M059J (cell line): ENCODE results near the gene TSPAN18. TPM values are rescaled to one million over a fixed set of nuclear protein-coding genes. Genes with fewer than 3 reads are reported as not detected.

Experiments used
- DNase-seq: peaks from one replicate; pipeline ENCODE4 v3.0.0-alpha.2; 2012; ENCODE audit warnings: low read depth
- total RNA-seq: library from RNA; depleted of rRNA; stranded (reverse); fragments of >200 nt; shearing (Covaris generic); gene quantifications from 2 replicates; pipeline ENCODE4 v1.2.3, GENCODE V29; 2014

The TSPAN18 gene
- total RNA-seq, 1 experiment from 2014 or later = 1.1 TPM

DNA sequence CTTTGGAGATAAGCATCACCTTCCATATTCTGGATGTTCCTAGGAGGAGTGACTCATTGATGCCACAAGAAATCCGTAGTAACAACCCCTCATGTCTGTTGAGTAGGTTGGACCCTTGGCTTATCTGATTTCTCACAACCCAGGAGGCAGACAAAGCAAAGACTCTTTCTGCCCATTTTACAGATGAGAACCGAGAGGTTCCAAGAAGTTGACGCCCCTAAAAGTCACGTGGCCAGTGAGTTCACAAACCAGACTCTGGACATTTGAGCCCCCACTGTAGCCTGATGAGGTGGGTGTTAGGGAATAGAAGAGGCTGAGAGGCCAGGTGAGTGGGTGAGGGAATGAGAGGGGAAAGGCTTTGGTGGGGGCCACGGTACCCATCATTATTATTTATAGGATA, 70.3 kb downstream of the TSPAN18 start:
- no peak for DNase-seq

DNA sequence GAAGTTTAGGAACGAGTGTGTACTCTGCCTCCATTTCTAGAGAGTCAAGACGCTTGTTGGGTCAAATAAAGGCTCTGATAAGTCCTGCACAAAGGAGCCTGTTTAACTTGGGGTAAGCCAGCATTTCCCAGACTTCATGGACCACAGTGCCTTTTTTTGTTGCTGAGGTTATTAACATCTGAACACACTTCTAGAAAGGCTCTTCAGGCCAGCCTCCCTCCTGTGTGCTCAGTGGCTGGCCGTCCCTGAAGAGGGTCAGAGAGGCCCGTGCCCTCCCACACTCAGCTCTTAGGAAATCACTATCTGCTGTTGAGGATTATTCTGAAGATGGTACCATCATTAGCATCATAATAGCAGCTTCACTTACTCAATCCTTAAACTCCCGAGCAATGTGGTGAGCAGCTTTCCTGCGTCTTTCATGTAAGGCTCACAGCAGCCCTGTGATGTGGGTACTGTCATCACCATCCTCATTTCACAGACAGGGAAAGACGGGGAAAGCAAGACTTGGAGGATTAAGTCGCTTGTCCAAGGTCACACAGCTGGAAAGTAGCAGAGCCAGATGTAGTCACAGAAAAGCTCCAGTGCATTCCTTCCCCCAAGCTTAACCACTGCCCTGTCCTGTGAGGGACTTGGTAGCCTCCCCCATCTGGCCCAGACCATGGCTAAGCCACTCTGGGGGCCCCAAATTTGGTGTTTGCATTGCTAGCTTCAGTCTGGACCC, 71.3 kb downstream of the TSPAN18 start:
- no peak for DNase-seq

DNA sequence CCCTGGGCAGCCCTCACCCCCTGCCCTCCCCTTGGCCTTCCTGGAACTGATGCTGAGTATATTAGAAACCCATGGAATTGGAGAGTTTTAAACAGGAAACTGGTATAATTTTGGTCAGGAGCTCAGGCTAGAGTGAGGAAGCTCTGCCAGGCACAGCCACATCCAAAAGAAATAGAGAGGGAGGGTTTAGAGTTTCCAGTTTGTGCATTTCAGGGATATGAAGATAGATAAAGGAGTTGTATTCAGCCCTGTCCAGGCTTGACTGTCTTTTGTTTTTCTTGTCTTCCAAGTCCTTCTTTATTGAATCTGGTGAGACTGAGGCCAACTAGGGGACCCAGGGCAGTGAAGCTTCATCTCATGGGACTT, 71.8 kb downstream of the TSPAN18 start:
- no peak for DNase-seq

DNA sequence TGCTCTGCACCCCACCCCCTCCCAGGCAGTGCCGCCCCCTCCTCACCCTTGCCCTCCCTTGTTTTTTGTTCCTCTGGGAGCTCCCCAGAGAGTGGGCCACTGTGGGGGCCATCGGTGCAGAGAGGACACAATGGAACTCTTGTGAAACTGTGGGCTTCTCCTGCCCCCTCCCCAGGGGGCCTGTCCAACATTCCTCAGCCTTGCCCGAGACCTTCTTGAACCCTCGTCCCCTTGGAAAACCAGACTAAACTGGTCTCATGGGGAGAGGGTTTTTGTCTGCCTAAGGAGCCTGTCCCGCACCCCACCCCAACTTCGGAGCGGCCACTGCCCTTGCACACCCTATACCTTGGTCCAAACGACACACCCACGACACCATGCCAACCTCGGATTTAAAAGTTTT, 72.2 kb downstream of the TSPAN18 start:
- DNase-seq = no peak

DNA sequence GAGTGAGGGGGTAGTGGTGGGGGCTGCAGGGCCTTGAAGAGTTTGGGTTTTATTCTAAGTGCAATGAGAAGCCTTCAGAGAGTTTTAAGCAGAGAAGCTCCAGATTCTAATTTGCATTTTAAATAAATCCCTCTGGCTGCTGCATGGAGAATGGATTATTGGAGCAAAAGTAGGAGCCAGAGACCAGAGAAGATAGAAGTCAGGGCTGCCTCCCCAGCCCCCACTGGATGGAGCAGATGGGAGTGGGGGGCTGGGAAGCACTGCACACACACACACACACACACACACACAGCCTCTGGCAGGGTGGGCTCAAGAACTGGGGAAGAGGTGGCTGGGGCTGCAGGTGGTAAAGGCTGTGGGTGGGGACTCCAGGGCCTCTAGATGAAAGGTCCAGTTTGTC, 75.6 kb downstream of the TSPAN18 start:
- no peak for DNase-seq

DNA sequence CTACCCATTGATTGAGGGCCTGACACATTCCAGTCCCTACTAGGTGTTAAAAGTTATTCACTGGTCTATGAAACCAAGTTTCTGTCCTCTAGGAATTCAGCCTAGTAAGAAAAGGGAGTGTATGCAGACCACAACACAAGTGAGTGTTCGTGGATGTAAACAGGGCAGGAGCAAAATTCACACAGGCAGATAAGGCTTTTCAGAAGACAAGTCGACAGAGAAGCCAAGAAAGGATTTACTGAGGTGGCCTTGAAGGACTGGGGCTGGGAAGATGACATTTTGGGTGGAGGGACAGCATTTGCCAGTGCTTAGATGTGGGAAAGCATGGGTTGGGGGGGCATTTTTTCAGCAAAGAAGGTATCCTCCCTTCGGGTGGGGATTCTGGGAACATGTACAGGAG, 76.2 kb downstream of the TSPAN18 start:
- no peak for DNase-seq

DNA sequence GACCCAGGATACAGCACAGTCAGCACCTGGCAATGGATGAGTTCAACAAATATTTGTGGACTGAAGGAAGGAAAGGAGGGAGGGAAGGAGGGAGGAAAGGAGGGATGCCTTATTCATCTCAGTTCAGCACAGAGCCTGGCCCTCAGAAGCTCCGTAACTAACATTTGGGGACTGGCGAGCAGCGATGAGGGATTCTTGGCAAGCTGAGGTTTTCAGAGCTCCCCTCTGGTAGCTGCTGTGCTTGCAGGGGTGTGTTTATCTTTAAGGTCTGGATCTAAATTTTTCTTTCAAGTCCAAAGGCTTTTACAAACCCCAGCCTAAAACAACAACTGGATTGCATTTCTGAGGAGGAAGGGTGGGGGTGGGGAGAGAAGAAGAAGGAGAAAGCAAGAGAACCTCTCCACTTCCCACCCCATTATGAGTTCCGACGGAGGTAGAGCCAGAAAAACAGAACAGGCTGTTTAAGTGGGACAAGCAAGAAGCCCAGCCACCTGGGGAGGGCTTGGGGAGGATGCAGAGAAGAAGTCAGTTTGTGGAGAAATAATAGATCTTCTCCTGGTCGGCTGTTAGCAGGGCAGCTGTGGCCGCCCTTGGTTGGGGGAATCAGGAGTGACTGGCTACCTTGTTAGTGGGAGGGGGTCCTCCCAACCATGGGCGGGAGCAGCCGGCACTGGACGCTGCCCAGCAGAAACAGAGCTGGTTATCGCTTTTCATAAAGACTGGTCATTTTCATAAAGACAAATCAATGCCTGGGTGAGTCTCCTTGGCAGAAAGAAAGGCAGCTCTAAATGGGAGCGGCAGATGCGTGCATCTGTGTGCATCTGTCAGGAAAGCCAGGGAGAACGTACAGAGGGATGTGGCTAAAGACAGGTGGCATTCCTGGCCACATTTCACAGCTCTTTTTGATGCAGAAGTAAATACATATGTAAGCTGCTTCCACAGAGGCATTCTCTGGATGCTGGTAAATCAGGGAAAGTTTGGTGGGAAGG, 78.0 kb downstream of the TSPAN18 start:
- no peak for DNase-seq

DNA sequence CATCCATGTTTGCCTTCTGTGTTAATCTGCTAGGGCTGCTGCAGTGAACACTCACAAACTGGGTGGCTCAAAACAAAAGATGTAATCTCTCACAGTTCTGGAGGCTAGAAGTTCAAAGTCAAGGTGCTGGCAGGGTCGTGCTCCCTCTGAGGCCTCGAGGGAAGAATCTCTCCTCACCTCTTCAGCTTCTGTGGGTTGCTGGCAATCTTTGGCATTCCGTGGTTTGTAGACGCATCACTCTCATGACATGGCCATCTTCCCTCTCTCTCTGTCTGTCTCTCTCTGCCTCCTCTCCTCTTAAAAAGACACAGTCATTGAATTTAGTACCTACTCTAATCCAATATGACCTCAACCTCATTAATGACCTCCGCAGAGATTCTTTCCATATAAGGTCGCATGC, 78.8 kb downstream of the TSPAN18 start:
- DNase-seq = peak; percentile 47

DNA sequence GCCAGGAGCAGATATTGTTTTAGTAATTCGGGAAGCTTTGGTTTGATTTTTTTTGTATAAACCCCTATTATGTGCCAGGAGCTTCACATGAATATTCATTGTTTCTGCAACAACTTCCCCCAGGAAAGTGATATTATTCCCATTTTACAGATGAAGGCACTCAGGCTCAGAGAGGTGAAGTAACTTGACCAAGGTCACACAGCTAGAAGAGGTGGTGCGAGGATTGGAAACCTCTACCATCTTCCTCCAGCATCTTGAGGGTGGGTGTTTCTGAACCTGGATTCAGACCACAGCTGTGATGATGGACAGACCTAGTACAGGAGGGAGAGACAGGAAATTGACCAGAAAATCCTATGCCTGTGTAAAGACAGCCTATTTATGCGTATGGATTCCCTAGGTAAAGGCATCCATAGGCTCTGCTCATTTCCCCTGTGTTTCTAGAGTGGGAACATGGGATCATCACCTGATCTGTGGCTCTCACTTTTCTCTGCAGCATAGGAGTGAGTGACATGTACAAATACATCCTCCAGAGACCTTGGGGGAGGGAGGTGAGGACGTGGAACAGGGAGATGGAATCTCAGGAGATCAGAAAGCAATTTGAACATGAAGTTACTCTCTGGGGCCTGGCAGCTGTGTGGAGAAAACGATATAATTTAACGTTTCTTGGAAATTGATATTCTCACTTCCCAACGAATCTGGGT, 81.4 kb downstream of the TSPAN18 start:
- no peak for DNase-seq

DNA sequence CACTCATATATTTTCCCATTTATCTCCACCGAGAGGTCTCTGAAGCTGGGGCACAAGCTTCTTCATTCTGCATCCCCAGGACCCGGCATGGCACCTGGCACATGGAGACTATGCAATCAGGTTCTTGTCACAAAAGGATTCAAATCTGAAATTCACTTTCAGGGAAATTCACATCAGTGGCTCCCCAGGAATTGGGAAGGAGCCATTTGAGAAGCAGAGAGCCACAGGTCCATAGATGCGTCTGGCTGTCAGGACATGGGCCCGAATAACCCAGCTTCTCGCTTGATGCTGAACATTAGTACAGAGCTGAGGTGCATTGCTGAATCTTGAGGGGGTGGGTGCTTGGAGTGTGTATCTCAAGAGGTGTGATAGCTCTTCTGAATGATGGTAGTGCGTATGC, 82.5 kb downstream of the TSPAN18 start:
- DNase-seq = no peak

DNA sequence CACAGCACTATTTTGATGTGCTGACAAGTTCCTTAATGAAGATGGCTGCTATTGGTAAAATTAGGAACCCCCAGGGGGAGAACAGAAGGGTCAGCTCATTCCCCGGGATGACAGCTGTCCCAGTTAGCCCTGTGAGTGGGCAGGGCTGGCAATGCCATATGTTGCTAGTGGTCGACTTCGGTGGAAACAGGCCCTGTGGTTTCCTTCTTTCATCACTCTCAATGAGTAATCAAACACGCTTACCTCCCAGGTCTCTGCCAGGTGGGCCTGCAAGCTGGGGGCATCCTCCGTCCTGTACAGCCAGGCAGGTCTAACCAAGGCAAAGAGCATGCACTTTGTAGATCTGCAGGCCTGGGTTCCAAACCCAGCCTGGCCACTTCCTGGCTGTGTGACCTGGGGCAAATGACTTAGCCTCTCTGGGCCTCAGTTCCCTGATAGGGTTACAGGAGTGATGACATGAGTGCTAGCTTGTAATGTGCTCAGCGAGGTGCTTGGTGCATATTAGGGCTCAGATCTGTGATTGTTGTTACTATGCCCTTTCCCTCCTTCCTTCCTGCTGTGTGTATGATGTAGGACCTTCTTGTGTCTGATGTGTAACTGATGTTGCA, 85.2 kb downstream of the TSPAN18 start:
- no peak for DNase-seq

DNA sequence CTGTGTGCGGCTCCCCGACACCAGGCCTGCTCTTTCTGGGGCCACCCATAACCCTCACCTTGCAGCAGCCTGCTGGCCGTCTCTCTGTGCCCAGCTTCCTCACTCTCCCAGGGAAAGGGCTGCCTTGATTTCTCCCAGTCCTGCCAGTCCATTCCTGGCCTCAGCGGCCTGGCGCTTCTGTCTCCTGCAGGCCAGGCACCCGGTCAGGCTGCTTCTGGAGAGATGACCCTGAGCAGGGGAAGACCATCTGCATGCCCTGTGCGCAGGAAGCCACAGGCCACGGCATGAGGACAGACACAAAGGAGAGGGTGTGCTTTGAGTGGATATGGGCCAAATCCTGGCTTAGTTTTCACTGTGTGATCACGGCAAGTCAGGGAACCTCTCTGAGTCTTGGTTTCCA, 86.2 kb downstream of the TSPAN18 start:
- DNase-seq = no peak

DNA sequence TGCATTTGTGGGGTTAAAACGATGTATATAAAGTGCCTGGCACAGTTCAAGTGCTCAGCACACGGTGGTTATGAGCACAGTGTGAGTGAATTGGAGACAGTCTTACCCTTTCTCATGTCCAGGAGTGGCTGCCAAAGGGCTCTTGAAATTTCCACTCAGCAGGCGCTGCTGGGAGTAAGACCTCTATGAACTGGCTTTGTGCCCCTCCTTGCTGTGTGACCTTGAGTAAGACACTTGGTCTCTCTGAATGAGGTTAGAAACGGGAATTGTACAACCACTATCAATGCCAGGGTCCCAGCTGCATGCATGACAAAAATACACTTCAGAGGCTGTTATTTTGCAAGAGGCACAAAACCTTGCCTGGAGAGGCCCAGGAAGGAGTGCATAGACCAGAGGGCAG, 86.6 kb downstream of the TSPAN18 start:
- DNase-seq = no peak

DNA sequence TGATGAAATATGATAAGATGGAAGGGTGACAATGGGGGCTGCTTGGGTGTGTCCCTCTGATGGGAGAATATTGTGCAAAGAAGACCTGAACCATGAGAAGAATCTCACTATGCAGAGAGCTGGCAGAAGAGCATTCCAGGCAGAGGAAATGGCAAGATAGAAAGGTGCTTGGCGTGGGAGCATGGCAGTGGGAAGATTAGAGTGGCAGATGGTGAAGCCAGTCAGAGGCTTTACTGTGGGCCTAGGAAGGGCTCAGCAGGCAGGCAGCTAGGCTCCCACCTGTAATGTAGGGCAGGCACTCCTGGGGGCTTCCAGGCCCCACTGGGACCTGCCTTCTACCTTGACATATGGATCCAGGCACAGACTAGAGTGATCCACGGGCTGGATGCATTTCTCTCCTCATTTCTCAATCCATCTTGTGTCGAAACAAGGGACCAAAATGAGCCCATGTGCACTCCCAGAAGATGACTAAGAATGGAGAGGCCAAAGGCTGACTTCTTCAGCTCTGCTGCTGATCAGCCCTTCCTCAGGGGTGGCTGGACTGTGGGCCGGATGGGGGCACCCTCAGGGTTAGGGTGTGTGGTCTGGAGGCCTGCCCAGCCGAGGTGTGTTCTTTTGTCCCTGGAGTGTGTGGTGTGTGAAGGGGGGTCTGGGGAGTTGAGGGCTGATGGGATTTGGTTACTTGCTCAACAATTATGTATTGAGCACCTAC, 88.3 kb downstream of the TSPAN18 start:
- peak; percentile 57 for DNase-seq

DNA sequence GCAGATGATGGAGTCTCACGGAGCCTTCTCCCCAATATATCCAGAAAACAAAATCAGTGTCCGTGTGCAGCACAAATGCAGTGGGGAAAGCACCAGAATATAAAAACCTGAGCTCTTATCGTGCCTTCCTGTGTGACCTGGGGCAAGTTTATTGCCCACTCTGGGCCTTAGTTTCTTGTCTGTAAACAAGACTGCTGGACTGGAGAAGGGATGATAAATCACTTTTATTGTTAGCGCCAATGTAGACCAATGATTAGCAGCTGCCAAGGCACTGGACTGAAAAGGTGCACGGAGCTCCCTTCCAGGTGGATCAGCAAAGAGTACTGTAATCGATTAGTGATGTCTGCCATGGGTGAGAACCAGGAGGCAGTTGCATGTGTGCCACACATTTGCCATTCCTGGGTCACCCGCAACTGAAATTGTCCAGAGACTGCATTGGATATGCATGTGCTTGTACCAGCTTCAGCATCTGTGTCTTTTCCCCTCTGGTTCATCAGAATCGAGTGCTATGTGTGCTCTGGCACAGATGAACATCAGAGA, 89.2 kb downstream of the TSPAN18 start:
- no peak for DNase-seq

DNA sequence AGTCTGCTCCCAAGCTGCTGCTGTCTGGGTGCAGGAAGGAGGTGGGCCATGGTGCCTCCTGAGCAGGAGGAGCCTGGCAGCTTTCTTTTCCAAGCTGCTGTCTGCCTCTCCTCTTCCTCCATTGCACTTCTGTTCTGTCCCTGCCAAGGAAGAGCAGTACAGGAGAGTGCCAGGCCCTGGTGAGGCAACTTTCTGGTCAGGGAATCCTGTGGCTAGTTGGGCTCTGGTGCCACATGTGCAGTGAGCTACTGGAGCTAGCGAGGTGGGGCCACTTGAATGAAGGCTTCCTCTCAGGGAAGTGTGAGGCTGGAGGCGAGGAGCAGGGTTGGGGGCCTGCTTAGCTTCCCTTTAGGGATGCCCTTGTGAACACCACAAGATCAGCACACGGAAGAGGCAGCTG, 90.0 kb downstream of the TSPAN18 start:
- no peak for DNase-seq

DNA sequence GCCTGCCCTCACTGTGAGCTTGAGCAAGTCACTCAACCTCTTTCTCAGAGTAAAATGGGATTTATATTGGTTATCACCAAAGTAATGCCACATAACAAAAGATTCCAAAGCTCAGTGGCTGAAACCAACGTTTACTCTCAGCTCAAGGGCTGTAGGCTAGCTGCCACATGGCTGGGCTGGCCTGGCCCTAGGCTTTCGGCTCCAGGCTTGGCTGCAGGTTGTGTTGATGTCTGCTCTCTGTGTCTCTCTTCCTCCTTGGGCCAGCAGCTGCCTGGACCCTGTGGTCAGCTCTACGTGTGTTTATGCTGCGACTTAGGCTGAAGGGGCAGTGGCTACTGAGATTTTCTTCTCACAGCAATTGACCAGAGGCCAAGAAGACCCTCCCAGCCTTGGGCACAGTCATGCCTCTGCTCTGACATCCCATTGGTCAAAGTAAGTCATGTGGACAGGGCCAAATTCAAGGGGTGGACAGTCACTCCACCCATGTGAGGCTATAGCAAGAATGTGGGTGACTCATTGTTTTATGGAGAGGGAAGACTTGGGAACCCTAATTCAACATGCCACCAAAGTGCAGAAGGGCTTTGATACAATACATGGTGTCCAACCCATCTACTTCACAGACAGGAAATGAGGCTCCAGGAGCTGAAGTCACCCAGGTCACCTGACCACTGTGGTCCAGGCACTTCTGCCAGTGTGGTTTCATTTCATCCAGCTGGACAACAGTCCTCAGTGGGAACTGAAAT, 90.6 kb downstream of the TSPAN18 start:
- peak; percentile 35 for DNase-seq

DNA sequence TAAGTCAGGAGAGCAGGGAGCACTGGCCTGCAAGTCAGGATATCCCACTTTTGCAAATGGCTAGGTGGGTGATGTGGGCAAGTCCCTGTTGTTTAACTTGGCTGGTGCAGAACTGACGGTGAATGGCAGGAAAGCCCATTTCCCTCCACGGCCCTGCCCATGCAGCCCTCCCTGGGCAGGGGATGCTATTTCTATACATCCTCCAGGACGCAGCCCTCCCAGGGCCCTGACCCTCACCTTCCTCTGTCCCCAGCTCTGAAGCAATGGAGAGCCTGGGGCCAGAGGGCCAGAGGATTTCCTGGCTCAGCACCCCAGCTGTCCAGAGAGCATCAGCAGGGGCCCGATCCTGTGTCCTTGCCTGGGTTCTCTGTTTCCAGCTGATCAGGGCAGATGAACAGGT, 91.3 kb downstream of the TSPAN18 start:
- no peak for DNase-seq

DNA sequence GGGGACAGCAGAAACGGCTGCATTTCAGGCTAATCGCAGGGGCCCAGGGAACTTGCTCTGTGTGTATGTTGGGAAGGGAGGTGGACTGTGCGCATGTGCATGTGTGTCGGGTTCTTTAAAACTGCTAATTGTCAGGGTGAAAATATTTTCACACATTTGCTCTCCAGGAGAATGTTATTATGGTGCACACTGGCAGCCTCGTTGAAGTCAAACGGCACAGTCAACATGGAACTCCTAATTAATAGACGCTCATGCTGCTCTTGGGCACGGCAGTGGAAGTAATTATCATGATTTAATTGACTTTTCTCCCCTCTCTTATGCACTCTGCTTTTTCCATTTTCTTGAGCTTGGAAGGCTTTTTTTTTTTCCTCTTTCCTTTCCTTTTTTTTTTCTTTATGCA, 92.6 kb downstream of the TSPAN18 start:
- DNase-seq = no peak

DNA sequence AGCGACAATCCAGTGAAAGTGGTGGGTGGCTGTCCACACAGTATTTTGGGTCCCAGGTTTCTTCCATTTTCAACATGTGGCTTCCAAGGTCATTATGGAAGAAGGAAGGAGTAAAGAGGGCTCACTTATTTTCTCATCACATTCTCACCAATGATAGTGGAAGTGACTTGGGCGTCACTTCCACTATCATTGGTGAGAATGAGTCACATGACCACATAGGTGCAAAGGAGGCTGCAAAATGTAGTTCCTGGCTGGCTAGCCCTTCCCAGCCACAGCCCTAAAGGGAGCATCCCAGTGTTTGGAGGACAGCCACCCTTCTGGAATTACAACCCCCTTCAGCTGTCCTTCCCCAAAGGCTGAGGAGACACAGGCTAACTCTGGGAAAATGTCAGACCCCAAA, 95.6 kb downstream of the TSPAN18 start:
- no peak for DNase-seq
